Activated CD4-positive, alpha-beta T cell treated with anti-CD3 and anti-CD28 coated beads for 48 hours (primary cell): ENCODE measurements around the gene MACROH2A1.

Experiments used
- DNase-seq: peaks from one replicate; pipeline ENCODE4 v3.0.0-alpha.2; 2020

MACROH2A1 gene

GRCh38 chr5:135398855-135399793 is at the start of gene MACROH2A1:
Gene MACROH2A1, minus strand, starts transcription at chr5:135399231. Its CDS starts 10,138 bp downstream, at chr5:135389093.
- peak; percentile 88 for DNase-seq

- DNase-seq: no peak
These were observed 49.2 kb upstream of the MACROH2A1 start for GRCh38 chr5:135448071-135448739.

GRCh38 chr5:135447298-135447929 is 48.4 kb upstream of the MACROH2A1 start, which contains the start of gene DCANP1:
Gene DCANP1, minus strand, starts transcription at chr5:135447348. Its CDS starts 240 bp downstream, at chr5:135447108.
- no peak for DNase-seq

GRCh38 chr5:135446615-135447014 is 47.6 kb upstream of the MACROH2A1 start:
- DNase-seq: no peak

GRCh38 chr5:135446206-135446605 is 47.2 kb upstream of the MACROH2A1 start:
- no peak for DNase-seq

- no peak for DNase-seq
These were observed 46.4 kb upstream of the MACROH2A1 start for GRCh38 chr5:135445306-135445985.

GRCh38 chr5:135444881-135445280 is 45.9 kb upstream of the MACROH2A1 start:
- no peak for DNase-seq

GRCh38 chr5:135444360-135444759 is 45.3 kb upstream of the MACROH2A1 start:
- DNase-seq: no peak

GRCh38 chr5:135443161-135443960 is 44.3 kb upstream of the MACROH2A1 start:
- DNase-seq: no peak

GRCh38 chr5:135442431-135443160 is 43.6 kb upstream of the MACROH2A1 start:
- no peak for DNase-seq

GRCh38 chr5:135441919-135442318 is 42.9 kb upstream of the MACROH2A1 start:
- DNase-seq: no peak

- DNase-seq: no peak
These were observed 42.4 kb upstream of the MACROH2A1 start for GRCh38 chr5:135441350-135441831.

GRCh38 chr5:135440916-135441315 is 41.9 kb upstream of the MACROH2A1 start:
- DNase-seq: no peak

GRCh38 chr5:135439231-135440205 is 40.5 kb upstream of the MACROH2A1 start:
- DNase-seq: no peak

- DNase-seq: no peak
These were observed 39.7 kb upstream of the MACROH2A1 start for GRCh38 chr5:135438636-135439221.

GRCh38 chr5:135437796-135438560 is 38.9 kb upstream of the MACROH2A1 start:
- DNase-seq: no peak

GRCh38 chr5:135437422-135437795 is 38.4 kb upstream of the MACROH2A1 start:
- no peak for DNase-seq

- no peak for DNase-seq
These were observed 38.0 kb upstream of the MACROH2A1 start for GRCh38 chr5:135436951-135437418.
